Mesothelial cell of epicardium (in vitro differentiated cells): ENCODE results near the gene KCNMA1. TPM values are rescaled to one million over a fixed set of nuclear protein-coding genes. Genes with fewer than 3 reads are reported as not detected.
A peak's percentile ranks its signal among the peaks of the same experiment; 100 is the strongest.
"Not testable (repeated sequence)": the region's sequence is repeated elsewhere in the genome, so short reads cannot be mapped to it uniquely, and the experiment has no call there.

Experiments used
- DNase-seq, 2 experiments: peaks; one replicate each; pipeline ENCODE4 v3.0.0; 2021; ENCODE audit warnings: low spot score in 2 of 2; ENCODE audit not compliant: unreplicated experiment in 2 of 2
- H3K27ac Mint-ChIP-seq: 2 replicates; pipeline ENCODE4 v1.8.0; 2021; ENCODE audit warnings: mixed read lengths
- H3K27me3 Mint-ChIP-seq: 2 replicates; pipeline ENCODE4 v1.8.0; 2021; ENCODE audit warnings: low read depth, mixed read lengths
- H3K36me3 Mint-ChIP-seq: 2 replicates; pipeline ENCODE4 v1.8.0; 2021; ENCODE audit warnings: mixed read lengths
- H3K4me1 Mint-ChIP-seq: 2 replicates; pipeline ENCODE4 v1.8.0; 2021; ENCODE audit warnings: mixed read lengths
- H3K4me3 Mint-ChIP-seq: 2 replicates; pipeline ENCODE4 v1.8.0; 2021; ENCODE audit warnings: mild to moderate bottlenecking, moderate library complexity, mixed read lengths
- H3K9me3 Mint-ChIP-seq: 2 replicates; pipeline ENCODE4 v1.8.0; 2021; ENCODE audit warnings: mixed read lengths
- CTCF ChIP-seq: fragments of 200-600 bp; sonication (generic); IDR thresholded peaks from one replicate; pipeline ENCODE4 v1.5.0; 2021; ENCODE audit warnings: antibody characterized with exemption; ENCODE audit not compliant: unreplicated experiment
- total RNA-seq: library from RNA; stranded (reverse); gene quantifications from 3 replicates; pipeline ENCODE4 v1.2.1, GENCODE V29; 2021

The KCNMA1 gene
- total RNA-seq, 1 donor from 2014 or later = 44.0 TPM

DNA sequence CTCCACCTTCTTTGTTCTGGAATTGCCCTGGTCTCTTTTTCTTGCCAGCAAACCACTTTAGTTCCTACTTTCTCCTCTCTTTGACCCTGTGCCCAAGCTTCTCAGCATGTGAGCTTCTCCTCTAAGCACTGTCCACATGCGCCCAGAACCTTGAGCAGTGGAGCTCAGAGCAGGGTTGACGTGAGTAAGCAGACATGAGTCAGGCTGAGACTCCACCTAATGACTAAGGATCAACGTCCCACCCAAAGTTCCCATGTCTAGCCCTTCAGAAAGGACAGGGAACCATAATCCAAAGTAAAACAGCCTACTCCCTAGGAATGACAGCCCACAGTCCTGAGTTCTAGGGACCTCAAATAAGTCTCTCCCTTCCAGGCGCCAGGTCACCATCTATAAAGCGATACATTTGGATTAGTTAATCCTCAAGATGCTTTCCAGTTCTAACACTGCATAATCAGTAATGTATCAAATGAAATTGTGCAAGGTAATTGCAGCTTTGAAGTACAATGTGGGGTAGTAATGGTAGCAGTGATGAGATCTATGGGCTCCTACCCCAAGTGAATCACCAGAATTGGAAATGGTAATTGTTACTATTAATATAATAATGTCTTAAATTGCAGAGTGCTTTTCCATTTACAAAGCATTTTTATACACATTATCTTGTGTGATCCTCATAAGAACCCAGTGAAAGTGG, 44.5 kb downstream of the KCNMA1 start:
- no peak for TF ChIP-seq CTCF
- Mint-ChIP-seq H3K9me3 (no peaks in the 10 kb centered on the region), H3K27ac (no peak overlapping the region), H3K4me3 (no peak overlapping the region), H3K36me3 (peaks cover 9% of the 10 kb centered on the region), H3K27me3 (no peaks in the 10 kb centered on the region), H3K4me1 (peaks cover 2% of the 10 kb centered on the region)
- no peak for DNase-seq

DNA sequence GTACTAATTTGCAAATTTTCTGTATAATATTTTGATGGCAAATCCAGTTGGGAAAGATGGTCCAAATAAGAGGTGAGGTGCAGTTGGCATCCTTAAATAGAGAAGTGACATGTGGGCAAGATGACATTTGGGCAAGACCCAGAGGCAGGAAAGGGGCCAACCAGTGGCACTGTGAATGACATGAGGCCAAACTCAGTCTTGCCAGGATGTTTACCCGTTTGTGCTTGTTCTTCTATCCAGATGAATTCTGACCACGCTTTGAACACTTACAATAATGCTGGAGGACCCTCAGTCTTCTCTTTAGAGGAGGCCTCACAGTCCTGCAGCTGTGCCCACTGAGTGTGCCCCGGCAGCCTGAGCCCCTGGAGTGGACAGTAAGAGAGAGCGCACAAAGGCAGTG, 45.1 kb downstream of the KCNMA1 start:
- Mint-ChIP-seq H3K36me3 (peaks cover 9% of the 10 kb centered on the region), H3K4me3 (no peak overlapping the region), H3K27me3 (no peaks in the 10 kb centered on the region), H3K9me3 (no peaks in the 10 kb centered on the region), H3K4me1 (peaks cover 4% of the 10 kb centered on the region), H3K27ac (no peak overlapping the region)
- DNase-seq = no peak
- no peak for TF ChIP-seq CTCF

DNA sequence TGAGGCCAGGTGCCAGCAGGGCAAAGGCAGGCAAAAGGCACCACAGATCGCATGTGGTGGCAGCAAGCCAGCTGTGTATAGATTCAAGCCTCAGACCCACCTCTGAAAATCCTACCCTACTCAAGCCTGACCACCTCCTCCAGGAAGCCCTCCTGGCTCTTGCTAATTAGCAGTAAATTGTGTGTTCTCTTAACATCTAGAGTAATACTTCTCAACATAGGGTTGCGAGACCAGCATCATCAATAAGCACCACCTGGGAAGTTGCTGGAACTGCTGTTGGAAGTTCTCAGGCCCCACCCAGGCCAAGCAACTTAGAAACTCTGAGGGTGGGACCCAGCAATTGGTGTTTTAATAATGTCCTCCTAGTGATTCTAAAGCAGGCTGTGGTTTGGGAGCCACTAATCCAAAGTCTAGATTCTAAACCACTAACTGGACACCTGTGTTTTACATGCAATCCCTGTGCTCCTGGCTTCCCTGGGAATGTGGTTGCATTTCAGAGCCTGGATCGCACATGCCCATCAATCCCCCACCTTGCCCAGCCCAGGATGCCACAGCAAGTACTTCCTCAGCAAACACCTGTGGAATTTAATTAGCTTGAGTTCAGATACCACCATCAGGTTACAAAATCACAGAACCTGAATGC, 46.2 kb downstream of the KCNMA1 start:
- Mint-ChIP-seq H3K4me1 (peaks cover 14% of the 10 kb centered on the region), H3K4me3 (no peak overlapping the region), H3K36me3 (peaks cover 9% of the 10 kb centered on the region), H3K27me3 (no peaks in the 10 kb centered on the region), H3K9me3 (no peaks in the 10 kb centered on the region), H3K27ac (no peak overlapping the region)
- no peak for DNase-seq
- no peak for TF ChIP-seq CTCF

DNA sequence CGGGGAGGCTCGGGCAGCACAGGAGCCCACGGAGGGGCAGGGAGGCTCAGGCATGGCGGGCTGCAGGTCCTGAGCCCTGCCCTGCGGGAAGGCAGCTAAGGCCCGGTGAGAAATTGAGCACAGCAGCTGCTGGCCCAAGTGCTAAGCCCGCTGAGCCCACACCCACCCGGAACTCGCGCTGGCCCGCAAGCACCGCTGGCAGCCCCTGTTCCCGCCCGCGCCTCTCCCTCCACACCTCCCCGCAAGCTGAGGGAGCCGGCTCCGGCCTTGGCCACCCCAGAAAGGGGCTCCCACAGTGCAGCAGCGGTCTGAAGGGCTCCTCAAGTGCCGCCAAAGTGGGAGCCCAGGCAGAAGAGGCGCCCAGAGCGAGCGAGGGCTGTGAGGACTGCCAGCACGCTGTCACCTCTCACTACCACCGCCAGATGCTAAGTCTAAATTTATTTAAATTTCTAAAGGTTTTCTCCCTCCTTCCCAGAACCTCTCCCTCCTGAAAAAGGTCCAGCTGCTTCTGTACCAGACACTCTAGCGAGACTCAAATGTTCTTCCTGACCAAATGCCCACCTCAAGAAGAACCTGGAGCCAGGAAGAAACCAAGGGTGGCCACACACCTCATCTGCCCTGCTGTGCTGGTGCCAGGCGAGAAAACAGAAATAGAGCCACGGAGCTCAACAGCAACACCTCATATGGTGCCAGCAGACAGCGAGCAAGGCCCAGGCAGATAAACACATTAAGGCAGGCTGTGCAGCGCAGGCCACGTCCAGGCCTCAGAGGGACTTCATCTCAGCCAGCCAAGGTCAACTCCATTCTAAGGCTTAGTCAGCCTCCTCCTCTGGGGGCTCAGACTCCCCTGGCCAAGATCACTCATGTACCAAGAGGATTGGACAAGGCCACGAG, 47.0 kb downstream of the KCNMA1 start:
- no peaks in the 10 kb centered on the region for H3K27me3 Mint-ChIP-seq
- peaks cover 9% of the 10 kb centered on the region for H3K36me3 Mint-ChIP-seq
- no peak overlapping the region for H3K27ac Mint-ChIP-seq
- no peak overlapping the region for H3K4me3 Mint-ChIP-seq
- DNase-seq = no peak
- peaks cover 14% of the 10 kb centered on the region for H3K4me1 Mint-ChIP-seq
- no peaks in the 10 kb centered on the region for H3K9me3 Mint-ChIP-seq
- TF ChIP-seq CTCF = no peak

GRCh38 chr10:77589703-77590102, 47.9 kb downstream of the KCNMA1 start:
- H3K27ac Mint-ChIP-seq, DNase-seq: not testable (repeated sequence)
- H3K4me1 Mint-ChIP-seq = peaks cover 14% of the 10 kb centered on the region

GRCh38 chr10:77588886-77589285, 48.7 kb downstream of the KCNMA1 start:
- H3K4me3 Mint-ChIP-seq = no peak overlapping the region
- TF ChIP-seq CTCF = no peak
- H3K4me1 Mint-ChIP-seq = peaks cover 14% of the 10 kb centered on the region
- DNase-seq = no peak
- no peaks in the 10 kb centered on the region for H3K9me3 Mint-ChIP-seq
- no peaks in the 10 kb centered on the region for H3K27me3 Mint-ChIP-seq
- peak overlapping the region; percentile 13 for H3K27ac Mint-ChIP-seq
- peaks cover 9% of the 10 kb centered on the region for H3K36me3 Mint-ChIP-seq

More at GRCh38 chr10:77589703-77590102, 47.9 kb downstream of the KCNMA1 start:
- H3K36me3 Mint-ChIP-seq, H3K9me3 Mint-ChIP-seq, H3K27me3 Mint-ChIP-seq, H3K4me3 Mint-ChIP-seq: not testable (repeated sequence)
